ENCODE data around the gene IGLL1.

IGLL1 gene

DNA sequence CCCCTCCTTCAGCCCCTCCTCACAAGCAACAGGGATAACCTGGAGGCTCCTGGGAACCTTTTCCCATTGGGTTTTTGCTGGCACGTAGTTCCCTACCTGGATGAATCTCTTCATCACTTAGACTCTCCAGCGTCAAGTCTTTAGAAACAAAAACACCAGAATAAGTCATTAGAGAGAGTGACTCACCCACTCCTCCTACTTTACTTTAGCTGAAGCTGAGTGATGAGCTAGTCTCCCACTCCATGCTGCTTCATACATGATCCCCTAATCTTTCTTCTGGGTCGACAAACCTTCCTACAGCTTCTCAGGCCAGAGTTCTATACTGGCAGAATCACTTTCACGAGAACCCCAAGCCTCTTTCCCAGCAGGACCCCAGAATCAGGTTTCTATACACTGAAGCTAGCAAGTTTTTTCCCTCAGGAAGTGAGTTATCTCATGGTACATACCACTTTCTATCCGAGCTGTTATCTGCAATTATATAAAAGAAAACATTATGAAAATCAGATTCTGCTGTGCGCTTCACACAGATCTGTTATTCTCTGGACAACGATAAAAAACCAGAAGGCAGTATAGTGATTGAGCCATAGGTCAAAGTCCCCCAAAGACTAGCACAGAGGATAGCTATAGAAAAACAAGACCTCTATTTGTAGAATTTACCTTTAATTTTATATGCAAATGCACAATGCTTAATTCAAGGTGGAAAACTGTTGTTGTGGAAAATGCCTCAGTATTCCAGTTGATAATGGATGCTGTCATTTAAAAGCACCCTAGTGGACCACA lies 33.3 kb upstream of the IGLL1 start:
- TF ChIP-seq, protein P1, sequence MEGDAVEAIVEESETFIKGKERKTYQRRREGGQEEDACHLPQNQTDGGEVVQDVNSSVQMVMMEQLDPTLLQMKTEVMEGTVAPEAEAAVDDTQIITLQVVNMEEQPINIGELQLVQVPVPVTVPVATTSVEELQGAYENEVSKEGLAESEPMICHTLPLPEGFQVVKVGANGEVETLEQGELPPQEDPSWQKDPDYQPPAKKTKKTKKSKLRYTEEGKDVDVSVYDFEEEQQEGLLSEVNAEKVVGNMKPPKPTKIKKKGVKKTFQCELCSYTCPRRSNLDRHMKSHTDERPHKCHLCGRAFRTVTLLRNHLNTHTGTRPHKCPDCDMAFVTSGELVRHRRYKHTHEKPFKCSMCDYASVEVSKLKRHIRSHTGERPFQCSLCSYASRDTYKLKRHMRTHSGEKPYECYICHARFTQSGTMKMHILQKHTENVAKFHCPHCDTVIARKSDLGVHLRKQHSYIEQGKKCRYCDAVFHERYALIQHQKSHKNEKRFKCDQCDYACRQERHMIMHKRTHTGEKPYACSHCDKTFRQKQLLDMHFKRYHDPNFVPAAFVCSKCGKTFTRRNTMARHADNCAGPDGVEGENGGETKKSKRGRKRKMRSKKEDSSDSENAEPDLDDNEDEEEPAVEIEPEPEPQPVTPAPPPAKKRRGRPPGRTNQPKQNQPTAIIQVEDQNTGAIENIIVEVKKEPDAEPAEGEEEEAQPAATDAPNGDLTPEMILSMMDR (IDR thresholded peaks at IDR 0.05; ENCODE audit: borderline replicate concordance, control extremely low read depth, extremely low read depth, insufficient read depth, missing control alignments) = no peak
- no peak for DNase-seq (ENCODE audit: low spot score)
- in situ Hi-C loops (cut with MboI; ENCODE audit: low sequenced_read_pairs, unreplicated experiment) = no loop called here

- TF ChIP-seq, protein P1 (IDR thresholded peaks at IDR 0.05; ENCODE audit: borderline replicate concordance, control extremely low read depth, extremely low read depth, insufficient read depth, missing control alignments) = no peak
- in situ Hi-C loops (cut with MboI; ENCODE audit: low sequenced_read_pairs, unreplicated experiment) = no loop called here
- DNase-seq (ENCODE audit: low spot score) = no peak
Observed at GRCh38 chr22:23609983-23610781, 30.1 kb upstream of the IGLL1 start.

DNA sequence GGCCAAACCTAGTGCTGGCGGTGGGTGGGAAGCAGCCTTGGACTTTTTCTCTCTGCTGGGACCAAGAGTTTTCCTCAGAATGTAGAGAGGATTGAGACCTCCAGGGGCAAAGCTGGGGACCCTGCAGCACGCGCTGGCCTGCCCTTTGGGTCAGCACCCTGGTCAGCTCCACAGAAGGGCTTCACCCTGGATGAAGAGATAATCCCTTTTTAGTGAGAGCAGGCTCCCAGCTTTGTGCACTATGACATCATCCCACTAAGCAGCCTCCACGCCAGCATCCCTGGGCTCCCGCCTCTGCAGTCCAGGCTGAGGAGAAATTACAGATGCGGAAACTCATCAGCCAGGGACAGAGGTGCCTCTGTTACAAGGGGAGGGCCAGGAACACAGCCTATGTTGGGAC lies 28.5 kb upstream of the IGLL1 start:
- in situ Hi-C loops (cut with MboI; ENCODE audit: low sequenced_read_pairs, unreplicated experiment) = no loop called here
- DNase-seq (ENCODE audit: low spot score) = no peak
- TF ChIP-seq, protein P1 (IDR thresholded peaks at IDR 0.05; ENCODE audit: borderline replicate concordance, control extremely low read depth, extremely low read depth, insufficient read depth, missing control alignments) = no peak

- in situ Hi-C loops (cut with MboI; ENCODE audit: low sequenced_read_pairs, unreplicated experiment) = no loop called here
- no peak for DNase-seq (ENCODE audit: low spot score)
- TF ChIP-seq, protein P1 (IDR thresholded peaks at IDR 0.05; ENCODE audit: borderline replicate concordance, control extremely low read depth, extremely low read depth, insufficient read depth, missing control alignments) = no peak
Observed at GRCh38 chr22:23606204-23607131, 26.4 kb upstream of the IGLL1 start.

DNA sequence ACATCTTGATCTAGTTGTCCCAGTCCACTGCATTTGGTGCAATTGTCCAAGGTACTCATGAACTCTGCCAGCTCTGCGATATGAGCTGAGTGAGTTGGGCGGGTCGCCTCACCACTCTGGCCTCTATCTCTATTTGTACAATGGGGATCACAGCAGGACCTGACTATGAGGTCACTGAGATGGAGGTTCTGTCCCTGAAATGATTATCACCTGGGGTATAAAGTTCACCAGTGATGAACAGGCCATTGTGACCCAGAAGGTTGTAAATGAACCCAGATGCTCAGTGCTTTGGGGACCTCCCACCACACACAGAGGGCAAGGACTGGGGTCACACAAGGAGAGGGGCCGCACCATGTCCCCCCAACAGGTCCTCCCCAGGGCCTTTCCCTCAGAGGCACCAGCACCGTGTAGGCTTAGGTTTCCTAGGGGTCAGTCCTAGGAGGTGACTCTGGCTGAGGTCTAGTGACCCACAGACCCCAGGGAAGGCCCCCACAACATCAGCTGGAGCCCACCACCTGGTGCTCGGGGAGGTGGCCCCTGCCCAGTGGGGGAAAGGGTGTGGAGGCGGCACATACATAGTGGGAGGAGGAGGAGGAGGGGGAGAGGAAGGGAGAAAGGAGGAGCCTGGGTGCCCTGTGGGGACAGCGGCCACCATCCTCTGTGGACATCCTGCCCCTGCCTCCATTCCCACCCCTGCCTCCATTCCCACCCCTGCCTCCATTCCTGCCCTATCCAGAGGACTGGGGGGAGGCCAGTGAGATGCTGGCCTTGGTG lies 25.0 kb upstream of the IGLL1 start:
- DNase-seq (ENCODE audit: low spot score) = no peak
- in situ Hi-C loops (cut with MboI; ENCODE audit: low sequenced_read_pairs, unreplicated experiment) = no loop called here
- TF ChIP-seq, protein P1 (IDR thresholded peaks at IDR 0.05; ENCODE audit: borderline replicate concordance, control extremely low read depth, extremely low read depth, insufficient read depth, missing control alignments) = no peak
